D721Med (cell line): ENCODE data around the gene SLC45A2.
A peak's percentile ranks its signal among the peaks of the same experiment; 100 is the strongest.
"Not testable (repeated sequence)": the region's sequence is repeated elsewhere in the genome, so short reads cannot be mapped to it uniquely, and the experiment has no call there.

Experiments
- DNase-seq: peaks from one replicate; pipeline ENCODE4 v3.0.0; 2011; ENCODE audit warnings: low spot score; ENCODE audit not compliant: insufficient read length
- FAIRE-seq: peaks from 2 replicates; lab custom pipeline; 2011; peaks lifted over from hg19 to GRCh38; lab: Jason Lieb, UNC
- TF ChIP-seq, protein P1 (sequence below): IDR thresholded peaks from 2 replicates; pipeline ENCODE4 v1.5.1; 2012; ENCODE audit warnings: mild to moderate bottlenecking, control low read depth; ENCODE audit not compliant: insufficient read depth; ENCODE audit errors: missing control alignments

SLC45A2 gene

DNA sequence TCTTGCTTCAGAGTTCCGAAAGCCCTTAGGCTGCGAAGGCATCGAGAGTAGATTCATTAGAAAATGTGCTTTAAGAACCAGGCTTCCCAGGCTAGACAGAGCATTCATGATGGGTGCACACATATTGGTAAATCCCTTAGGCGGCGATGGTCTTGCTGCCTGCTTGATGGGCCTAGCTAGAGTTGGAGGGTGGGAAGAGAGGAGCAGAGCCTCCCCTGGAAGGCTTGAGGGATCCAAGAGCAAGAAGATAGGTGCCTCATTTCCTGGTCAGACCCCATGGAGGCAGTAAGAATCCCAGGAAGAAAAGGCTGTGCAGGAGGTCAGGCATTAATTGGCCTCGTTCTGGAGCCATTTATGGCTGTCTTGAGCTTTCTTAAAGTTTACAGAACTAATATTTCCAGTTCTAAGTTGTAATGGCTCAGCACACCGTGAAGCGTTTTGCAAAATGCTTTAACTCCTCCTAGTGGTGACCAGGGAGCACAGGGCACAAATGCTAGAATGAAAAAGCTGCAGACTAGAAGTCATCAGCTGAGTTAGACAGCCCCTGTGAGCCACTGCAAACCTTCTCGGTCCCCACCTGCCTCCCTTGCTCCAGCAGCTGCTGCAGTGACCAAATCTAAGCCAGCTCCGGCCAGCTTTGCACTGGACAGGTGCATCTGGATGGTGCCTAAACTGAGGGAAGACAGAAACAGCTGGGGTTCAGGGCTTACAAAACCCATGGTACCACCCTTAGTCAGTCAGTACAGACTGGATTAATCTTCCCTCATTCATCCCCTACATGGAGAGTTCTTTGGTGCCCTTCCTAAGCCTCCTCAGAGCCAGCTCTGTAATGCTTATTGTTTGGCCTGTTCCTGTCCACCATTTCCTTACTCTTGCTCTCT, 14.7 kb downstream of the SLC45A2 start:
- TF ChIP-seq, protein P1, sequence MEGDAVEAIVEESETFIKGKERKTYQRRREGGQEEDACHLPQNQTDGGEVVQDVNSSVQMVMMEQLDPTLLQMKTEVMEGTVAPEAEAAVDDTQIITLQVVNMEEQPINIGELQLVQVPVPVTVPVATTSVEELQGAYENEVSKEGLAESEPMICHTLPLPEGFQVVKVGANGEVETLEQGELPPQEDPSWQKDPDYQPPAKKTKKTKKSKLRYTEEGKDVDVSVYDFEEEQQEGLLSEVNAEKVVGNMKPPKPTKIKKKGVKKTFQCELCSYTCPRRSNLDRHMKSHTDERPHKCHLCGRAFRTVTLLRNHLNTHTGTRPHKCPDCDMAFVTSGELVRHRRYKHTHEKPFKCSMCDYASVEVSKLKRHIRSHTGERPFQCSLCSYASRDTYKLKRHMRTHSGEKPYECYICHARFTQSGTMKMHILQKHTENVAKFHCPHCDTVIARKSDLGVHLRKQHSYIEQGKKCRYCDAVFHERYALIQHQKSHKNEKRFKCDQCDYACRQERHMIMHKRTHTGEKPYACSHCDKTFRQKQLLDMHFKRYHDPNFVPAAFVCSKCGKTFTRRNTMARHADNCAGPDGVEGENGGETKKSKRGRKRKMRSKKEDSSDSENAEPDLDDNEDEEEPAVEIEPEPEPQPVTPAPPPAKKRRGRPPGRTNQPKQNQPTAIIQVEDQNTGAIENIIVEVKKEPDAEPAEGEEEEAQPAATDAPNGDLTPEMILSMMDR, result peak; percentile 45
- DNase-seq (no peak), FAIRE-seq (no peak)

DNA sequence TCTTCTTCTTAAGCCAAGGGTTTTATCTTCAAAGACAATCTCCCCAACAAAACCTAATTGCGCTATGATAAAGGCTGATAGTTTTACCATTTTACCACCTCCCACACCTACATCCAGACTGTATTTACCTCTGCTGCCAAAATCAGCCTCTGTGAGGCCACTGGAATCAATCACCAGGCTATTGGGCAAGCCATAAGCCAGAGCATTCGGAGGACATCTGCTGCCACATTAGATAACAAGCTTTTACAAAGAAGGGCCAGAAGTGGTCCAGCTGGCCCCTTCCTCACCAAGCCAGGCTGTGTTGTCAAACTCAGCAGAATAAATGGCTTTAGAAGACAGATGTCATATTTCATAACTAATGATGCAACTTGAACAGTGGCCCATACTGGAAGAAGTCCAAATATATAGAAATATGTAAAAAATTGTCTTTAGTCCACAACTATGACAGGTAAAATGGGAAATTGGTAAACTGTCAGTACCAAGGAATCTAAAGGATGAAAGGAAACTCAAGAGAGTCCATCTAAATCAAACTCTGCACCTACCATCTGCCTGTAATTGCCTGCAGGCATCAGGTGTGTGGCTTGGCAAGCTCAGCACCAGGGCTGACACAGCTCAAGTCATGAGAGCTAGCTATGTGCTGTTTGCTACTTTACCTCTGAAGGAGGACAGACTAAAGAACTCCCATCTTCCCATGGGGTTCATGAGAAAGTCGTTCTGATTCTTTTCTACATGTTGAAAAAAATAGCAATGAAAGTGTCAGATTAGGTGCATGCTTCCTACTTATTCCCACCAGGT, 16.1 kb downstream of the SLC45A2 start:
- TF ChIP-seq, protein P1, result no peak
- FAIRE-seq (no peak), DNase-seq (no peak)

DNA sequence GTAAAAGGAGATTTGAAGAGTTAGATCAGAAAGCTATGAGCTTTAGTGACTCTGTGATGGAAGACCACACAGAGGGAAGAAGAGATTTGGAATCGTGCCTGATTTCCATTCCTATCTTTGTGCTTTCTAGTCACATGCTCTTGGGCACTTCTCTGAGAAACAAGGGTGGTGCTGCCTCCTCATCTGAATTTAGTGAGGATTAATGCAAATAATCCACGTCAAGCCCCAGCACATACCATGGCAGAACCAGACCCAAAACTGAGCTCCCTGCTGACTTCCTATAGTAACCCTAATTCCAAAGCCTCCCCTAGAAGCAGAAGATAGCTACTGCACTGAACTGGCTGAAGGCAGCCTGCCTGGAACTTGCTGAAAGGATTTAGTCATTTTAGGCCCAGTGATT, 17.7 kb downstream of the SLC45A2 start:
- no peak for FAIRE-seq
- TF ChIP-seq, protein P1, result no peak
- DNase-seq, result no peak

DNA sequence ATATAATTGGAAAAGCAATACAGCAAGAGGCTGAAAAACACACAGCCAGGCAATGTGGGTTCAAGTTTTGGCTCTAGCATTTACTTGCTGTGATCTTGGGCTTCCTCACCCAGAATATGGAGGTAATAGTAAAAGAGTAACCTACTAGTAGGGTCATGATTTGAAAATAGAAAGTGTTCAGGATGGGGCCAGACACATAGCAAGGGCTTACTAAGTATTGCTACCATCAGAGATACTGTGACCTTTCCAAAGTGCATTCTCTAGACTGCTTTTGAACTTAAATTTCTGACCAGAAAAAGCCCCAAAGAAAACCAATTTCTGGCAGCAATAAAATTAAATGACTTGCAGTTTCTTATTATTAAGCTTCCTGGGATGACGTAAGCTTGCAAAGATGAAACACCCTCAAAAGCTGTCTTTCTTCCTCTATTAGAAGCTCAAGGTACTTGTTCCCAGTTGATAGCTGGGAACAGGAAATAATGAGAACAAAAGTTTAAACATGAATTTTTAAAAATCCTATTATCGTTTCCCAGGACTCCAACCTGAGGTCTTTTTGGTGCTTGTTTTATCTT, 20.3 kb downstream of the SLC45A2 start:
- DNase-seq (no peak), FAIRE-seq (no peak)
- TF ChIP-seq, protein P1, result no peak

DNA sequence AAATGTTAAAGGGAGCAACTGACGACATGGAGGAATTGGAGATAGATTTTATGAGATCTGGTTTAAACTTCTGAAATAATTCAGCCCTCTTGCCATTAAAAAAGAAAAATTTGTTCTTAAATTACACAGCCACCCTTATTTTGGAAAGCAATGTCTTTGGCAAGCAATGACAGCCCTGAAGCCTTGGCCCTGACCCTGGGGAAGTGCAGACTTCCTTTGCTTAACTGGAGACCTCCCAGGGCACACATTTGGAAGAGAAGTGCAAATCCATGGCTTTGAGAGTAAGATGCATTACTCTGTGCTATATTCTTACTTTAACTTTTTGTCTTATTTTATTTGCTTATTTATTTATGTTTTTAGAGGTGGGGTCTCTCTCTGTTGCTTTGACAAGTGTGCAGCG, 26.3 kb downstream of the SLC45A2 start:
- FAIRE-seq (no peak), DNase-seq (no peak)
- TF ChIP-seq, protein P1, result no peak

DNA sequence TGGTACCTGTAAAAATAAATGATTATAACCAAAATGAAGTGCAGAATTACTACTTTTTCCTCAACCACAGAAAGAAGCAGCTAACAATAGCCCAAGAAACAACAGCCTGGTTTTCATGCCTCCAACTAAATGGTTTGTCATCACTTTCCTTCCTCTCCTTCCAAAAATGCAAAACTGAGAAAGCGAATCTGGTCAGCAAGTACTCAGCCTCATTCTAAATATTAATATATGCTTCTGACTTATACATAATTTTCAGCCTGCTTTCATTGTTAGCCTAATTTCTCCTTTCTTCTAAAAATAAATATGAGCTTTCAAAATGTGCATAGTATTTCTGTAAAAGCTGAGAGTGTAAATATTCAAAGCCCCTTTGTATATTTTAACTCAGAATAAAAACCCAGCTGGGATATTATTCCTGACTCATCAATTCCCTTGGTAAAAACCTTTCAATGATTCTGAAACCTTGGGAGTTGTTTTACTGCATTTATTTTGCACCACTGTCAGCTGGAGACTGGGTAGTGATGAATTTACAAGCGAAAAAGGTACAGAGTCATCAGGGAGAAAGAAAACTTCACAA, 26.8 kb downstream of the SLC45A2 start:
- TF ChIP-seq, protein P1, result no peak
- FAIRE-seq, result no peak

DNA sequence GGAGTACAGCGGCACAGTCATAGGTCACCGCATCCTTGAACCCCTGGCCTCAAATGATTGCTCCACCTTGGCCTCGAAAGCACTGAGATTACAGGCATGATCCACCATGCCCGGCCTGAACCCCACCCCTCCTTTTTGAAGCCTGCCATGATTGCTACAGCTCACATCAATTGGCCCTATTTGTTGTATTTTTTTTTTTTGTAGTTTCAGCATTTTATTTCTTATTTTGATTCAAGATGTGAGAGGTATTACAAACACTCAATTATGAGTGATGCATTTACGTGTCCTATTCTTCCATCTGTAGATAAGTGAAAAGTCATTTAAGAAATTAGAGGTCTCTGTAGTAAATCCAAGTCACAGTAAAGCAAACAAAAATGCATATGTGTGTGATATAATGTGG, 32.3 kb downstream of the SLC45A2 start:
- FAIRE-seq, DNase-seq: not testable (repeated sequence)

More for the DNA sequence above, 26.8 kb downstream of the SLC45A2 start:
- DNase-seq, result no peak
